Measurements from ENCODE around the gene GRK6. TPM values are rescaled to one million over a fixed set of nuclear protein-coding genes. Genes with fewer than 3 reads are reported as not detected.
"Not testable (repeated sequence)": the region's sequence is repeated elsewhere in the genome, so short reads cannot be mapped to it uniquely, and the experiment has no call there.

Gene GRK6
- total and polyA plus RNA-seq, 2 of the 4 experiments (the other 2 are of a cell fraction): 25.3 to 30.1 TPM

DNA sequence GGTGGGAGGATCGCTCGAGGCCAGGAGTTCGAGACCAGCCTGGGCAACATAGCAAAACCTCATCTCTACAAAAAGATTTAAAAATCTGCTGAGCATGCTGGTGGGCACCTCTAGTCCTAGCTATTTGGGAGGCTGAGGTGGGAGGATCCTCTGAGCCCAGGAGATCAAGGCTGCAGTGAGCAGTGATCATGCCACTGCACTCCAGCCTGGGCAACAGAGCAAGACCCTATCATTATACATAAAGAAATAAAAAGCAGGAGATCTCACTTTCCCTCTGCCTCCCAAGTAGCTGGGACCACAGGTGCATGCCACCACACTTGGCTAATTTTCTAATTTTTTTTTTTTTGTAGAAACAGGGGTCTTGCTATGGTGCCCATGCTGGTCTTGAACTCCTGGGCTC lies 59.3 kb downstream of the GRK6 start:
- Histone ChIP-seq H3K36me3 (ENCODE audit: control insufficient read depth, insufficient read depth, low read length) (peaks cover 88% of the 10 kb centered on the region), H3K4me1 (ENCODE audit: control insufficient read depth, insufficient read depth, low read length) (peaks cover 13% of the 10 kb centered on the region; the same call in 1 of the 2 replicates), H4K20me1 (ENCODE audit: insufficient read depth, low read length) (peaks cover 93% of the 10 kb centered on the region), H3K9me1 (ENCODE audit: insufficient read depth, low read length) (peaks cover 21% of the 10 kb centered on the region; the same call in 1 of the 2 replicates), H3K79me1 (ENCODE audit: low read depth in 1 of 2, low read length in 2 of 2) (peaks cover 46 to 85% of the 10 kb centered on the region in 2 experiments)
- intact Hi-C loops (cut with micrococcal nuclease); dilution Hi-C loops (cut with HindIII; ENCODE audit: low sequenced_read_pairs, unreplicated experiment); H2BK20ac ChIP-seq (ENCODE audit: low read depth, low read length); H4K91ac ChIP-seq (ENCODE audit: insufficient read depth, low read depth, low read length); H2BK5ac ChIP-seq (ENCODE audit: low read depth, low read length, poor library complexity, severe bottlenecking); H3K27me3 ChIP-seq (ENCODE audit: control insufficient read depth, insufficient read depth, low read length); in situ Hi-C loops (cut with MboI; ENCODE audit: low sequenced_read_pairs); H3K56ac ChIP-seq (ENCODE audit: extremely low read depth, insufficient read depth, low read length); H3K4ac ChIP-seq (ENCODE audit: low read depth, low read length); H3K14ac ChIP-seq (replicated peaks; ENCODE audit: low read depth, low read length); POLR2A ChIA-PET (ENCODE audit: unreplicated experiment); H3K4me3 ChIP-seq (ENCODE audit: insufficient read depth, low read depth, low read length); H4K5ac ChIP-seq (ENCODE audit: low read depth, low read length); H2AK5ac ChIP-seq (ENCODE audit: low read depth, low read length); H2AFZ ChIP-seq (replicated peaks; ENCODE audit: low read length, poor library complexity); BruUV-seq (replicated peaks); H3K9me3 ChIP-seq (ENCODE audit: control insufficient read depth, insufficient read depth, low read length); H2AK9ac ChIP-seq (replicated peaks; ENCODE audit: low read depth, low read length, poor library complexity); H3K9ac ChIP-seq (ENCODE audit: low read depth, low read length); H3K27ac ChIP-seq (ENCODE audit: insufficient read depth, low read length); ATAC-seq (ENCODE audit: low read depth); H3K4me2 ChIP-seq (ENCODE audit: low read depth, low read length); DNase-seq; H4K8ac ChIP-seq (ENCODE audit: low read depth in 2 of 2, low read length in 2 of 2); H2BK120ac ChIP-seq (ENCODE audit: low read depth, low read length); H3K18ac ChIP-seq (ENCODE audit: low read depth, low read length); H3K23ac ChIP-seq (ENCODE audit: low read depth, low read length); H2BK15ac ChIP-seq (ENCODE audit: low read depth, low read length): not testable (repeated sequence)
- WGBS, 2 experiments (ENCODE audit: extremely low coverage in 2 of 2, insufficient read length in 1 of 2): no CpG with 5 or more reads among the region's 3 CpGs
- CTCF ChIA-PET: interaction anchor here (1.1 kb wide), 1 partner anchor 81 kb away, joined by 3 read pairs; no protein-coding TSS in a partner anchor
